Stimulated activated effector memory CD8-positive, alpha-beta T cell treated with anti-CD3 and anti-CD28 coated beads, Interleukin-12 subunit alpha, Interleukin-12 subunit beta, amount 100 ng/mL, for 72 hours (primary cell): ENCODE measurements around the gene SGIP1.

Experiments
- ATAC-seq: fragments of 150-1000 bp; cut with Tn5 transposase; 2 replicates; pipeline ENCODE4 v1.10.0; 2021
- DNase-seq, 2 donors: peaks; one replicate each; pipeline ENCODE4 v3.0.0; 2021 to 2022; ENCODE audit warnings: low spot score in 2 of 2
- H3K27ac Mint-ChIP-seq: one replicate; pipeline ENCODE4 v1.8.0; 2022; ENCODE audit warnings: mild to moderate bottlenecking, mixed read lengths
- H3K36me3 Mint-ChIP-seq: one replicate; pipeline ENCODE4 v1.8.0; 2022; ENCODE audit warnings: mild to moderate bottlenecking, mixed read lengths
- H3K4me1 Mint-ChIP-seq: one replicate; pipeline ENCODE4 v1.8.0; 2022; ENCODE audit warnings: mixed read lengths
- H3K4me3 Mint-ChIP-seq: one replicate; pipeline ENCODE4 v1.8.0; 2022; ENCODE audit warnings: mild to moderate bottlenecking, mixed read lengths
- H3K9me3 Mint-ChIP-seq: one replicate; pipeline ENCODE4 v1.8.0; 2022; ENCODE audit warnings: mixed read lengths

The SGIP1 gene

DNA sequence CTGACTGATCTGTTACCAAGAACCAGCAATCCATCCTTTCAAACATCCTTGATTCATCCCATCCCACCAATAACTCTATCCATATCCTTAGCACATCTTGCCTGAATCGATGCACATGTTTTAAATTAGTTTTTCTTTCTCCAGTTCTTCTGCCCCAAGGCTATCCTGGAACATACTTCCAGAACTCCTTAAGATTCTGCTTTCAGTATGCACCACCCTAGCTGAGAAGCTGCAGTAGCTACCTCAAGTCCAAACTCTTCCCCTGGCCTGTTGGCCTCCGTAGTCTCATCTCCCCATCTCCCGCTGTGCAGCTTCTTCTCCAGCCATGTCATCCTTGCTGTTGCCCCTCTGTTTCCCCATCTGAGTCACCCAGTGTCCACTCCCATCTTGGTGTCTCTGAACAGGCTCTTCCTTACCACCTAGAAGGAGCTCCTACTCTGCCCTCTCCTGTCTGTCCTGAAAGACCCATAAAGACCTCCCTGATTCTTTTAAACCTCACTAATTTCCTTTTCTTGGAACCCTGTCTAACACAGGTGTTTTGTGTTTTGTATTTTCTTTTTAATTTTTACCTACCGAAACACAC lies 108.0 kb downstream of the SGIP1 start:
- no peak for DNase-seq
- no peaks in the 10 kb centered on the region for H3K36me3 Mint-ChIP-seq
- ATAC-seq, result no peak
- no peaks in the 10 kb centered on the region for H3K9me3 Mint-ChIP-seq
- no peak overlapping the region for H3K27ac Mint-ChIP-seq
- no peaks in the 10 kb centered on the region for H3K4me1 Mint-ChIP-seq
- H3K4me3 Mint-ChIP-seq, result no peak overlapping the region

DNA sequence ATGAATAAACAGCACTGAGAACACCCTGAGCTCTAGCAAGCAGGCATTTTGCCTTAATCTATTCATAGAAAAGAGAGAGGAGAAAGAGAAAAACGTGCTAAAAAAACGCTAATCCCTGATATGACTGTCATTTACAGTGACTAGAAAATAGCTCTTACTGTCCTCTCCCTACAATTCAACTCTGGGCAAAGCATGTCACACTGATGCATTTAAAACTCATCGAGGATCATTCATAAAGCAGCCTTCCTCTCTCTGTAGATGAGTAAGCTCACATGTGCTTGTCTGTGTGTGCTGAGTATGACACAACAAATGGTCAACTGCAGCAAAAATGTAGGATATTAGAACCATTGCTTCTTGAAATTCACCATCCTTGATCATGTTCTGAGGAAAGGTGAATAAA lies 109.0 kb downstream of the SGIP1 start:
- Mint-ChIP-seq H3K4me1 (no peaks in the 10 kb centered on the region), H3K9me3 (no peaks in the 10 kb centered on the region), H3K4me3 (no peak overlapping the region), H3K36me3 (no peaks in the 10 kb centered on the region), H3K27ac (no peak overlapping the region)
- DNase-seq (no peak), ATAC-seq (peak; percentile 50)

DNA sequence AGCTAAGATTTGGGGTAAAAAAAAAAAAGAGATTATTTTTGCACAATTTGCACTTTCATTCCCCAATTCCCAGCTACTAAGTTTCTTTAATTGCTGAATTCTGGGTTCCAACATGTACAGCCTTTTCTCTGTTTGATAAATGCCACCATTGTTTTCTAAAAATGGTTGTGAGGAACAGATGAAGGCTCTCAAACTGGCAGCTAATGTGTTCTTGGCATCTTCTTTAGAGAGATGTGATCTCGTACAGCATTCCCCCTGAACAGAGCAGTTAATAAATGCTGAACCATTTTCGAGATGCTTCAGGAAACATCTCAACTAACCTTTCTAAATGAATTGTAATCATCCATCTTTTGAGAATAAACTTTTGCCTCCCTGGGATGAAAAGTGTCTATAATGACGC lies 110.4 kb downstream of the SGIP1 start:
- no peaks in the 10 kb centered on the region for H3K36me3 Mint-ChIP-seq
- H3K9me3 Mint-ChIP-seq, result no peaks in the 10 kb centered on the region
- no peaks in the 10 kb centered on the region for H3K4me1 Mint-ChIP-seq
- DNase-seq (no peak), ATAC-seq (no peak)
- no peak overlapping the region for H3K27ac Mint-ChIP-seq
- H3K4me3 Mint-ChIP-seq, result no peak overlapping the region

DNA sequence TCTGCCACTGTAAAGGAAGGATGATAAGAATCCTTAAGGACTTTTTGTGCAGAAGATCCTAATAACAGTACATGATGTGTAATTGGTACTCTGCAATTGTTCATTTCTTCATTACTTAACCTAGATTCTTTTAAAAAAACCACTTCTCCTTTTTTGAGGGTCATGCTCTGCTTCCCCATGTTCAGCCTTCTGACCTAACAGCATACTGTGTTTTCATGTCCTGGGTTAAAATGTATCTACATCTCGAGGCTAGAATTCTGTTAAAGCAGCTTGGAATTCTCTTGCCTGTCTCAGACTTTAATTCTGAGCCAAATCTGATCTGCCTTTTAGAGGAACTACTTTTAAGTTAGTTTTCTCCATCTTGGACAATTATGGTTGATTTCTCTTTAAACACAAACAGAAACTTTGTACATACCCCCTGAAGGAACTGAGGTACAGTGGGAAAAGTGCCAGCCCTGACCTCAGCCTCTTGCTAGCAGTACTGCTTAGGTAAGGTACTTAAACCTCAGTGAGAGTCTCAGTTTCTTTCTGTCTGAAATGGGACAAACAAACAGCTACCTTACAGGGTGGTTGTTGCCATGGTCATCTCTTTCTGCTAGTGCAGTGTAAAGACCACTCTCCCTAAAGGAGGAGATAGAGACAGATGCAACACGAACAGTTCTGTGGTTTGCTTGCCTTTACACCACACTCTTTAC lies 115.1 kb downstream of the SGIP1 start:
- Mint-ChIP-seq H3K4me3 (no peak overlapping the region), H3K36me3 (no peaks in the 10 kb centered on the region), H3K9me3 (no peaks in the 10 kb centered on the region), H3K27ac (no peak overlapping the region), H3K4me1 (no peaks in the 10 kb centered on the region)
- DNase-seq, result no peak
- no peak for ATAC-seq

DNA sequence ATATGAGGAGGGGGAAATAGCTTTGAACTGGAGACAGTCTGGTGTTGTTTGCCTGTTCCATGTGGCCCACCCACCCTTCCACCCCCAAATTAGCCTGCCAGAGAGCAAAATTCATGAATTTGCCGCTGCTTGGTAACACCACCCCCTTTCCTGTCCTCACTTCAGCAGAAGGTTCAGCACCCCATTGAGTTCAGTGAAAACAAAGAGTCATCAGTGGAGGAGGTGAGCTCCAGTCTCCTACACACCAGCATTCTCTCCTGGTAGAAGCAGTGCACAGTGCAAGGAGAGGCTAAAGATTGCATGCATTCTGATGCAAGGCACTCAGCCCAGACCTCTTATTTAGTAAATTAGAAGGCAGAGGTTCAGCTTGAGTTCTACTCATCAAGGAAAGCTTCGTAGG lies 118.6 kb downstream of the SGIP1 start:
- Mint-ChIP-seq H3K27ac (no peak overlapping the region), H3K4me3 (no peak overlapping the region), H3K4me1 (no peaks in the 10 kb centered on the region), H3K36me3 (no peaks in the 10 kb centered on the region), H3K9me3 (no peaks in the 10 kb centered on the region)
- no peak for DNase-seq
- ATAC-seq, result no peak

DNA sequence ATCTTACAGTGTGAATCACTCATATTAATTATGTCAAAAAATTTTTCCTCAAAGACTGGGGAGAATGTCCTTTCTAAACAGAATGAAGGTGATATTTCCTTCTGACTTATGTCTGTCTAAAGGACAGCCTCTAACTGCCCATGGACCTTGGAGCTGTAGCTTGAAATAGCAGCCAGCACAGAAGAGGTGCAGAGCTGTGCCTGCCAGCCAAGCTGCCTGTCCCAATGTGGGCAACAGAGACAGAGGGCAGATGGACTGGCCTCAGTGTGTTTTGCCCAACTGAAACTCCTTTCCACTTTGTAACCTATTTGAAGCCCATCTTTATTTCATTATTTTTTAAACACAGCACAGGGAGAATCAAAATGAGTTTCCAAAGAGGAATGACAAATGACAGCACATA lies 120.7 kb downstream of the SGIP1 start:
- H3K36me3 Mint-ChIP-seq, result no peaks in the 10 kb centered on the region
- no peak overlapping the region for H3K27ac Mint-ChIP-seq
- no peaks in the 10 kb centered on the region for H3K9me3 Mint-ChIP-seq
- no peak overlapping the region for H3K4me3 Mint-ChIP-seq
- no peak for ATAC-seq
- DNase-seq, result no peak
- H3K4me1 Mint-ChIP-seq, result no peaks in the 10 kb centered on the region

DNA sequence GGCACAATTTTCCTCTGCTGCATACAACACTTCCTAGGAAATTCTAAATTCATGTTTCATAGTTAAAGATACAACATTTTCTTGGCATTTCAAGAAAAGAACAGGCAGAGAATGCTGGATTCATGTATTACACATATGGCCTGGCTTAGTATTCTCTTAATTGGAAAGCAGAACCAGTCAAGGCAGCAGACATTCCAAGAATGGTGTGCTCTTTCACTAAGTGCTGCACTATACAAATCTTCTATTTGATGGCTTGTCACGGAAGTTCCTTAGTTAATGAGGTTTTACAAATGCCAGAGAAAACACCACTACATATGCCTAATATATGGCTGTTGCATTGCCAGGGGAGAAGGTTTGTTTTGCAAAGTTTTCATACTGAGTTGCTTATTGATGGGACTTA lies 137.5 kb downstream of the SGIP1 start:
- ATAC-seq, result no peak

DNA sequence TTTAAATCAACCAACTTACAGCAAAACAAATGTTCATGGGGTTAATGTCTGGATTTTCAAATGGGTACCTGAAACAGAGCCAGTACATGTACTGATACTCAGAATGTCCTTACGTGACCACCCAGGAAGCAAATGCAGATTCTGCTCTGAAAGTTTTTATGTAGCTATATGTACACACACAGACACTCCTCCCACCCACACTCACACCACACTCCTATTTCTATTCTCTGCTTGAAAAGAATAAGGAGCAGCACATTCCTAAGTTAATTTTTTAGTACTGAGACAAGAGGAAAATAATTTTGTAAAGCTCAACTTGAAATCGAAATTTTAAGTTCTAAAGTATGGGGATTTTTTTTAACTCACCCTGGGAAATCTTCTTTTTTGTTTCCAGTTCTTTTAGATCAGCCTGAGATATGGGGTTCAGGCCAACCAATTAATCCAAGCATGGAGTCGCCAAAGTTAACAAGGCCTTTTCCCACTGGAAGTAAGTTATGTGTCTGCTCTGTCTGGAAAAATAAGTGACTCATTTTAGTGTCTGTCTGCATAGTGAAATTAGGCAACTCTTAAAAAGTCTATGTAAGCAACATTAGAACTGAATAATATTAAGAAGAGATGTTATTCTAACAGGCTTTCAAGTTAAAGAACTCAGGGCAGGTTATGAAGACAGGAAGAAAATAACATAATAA lies 142.8 kb downstream of the SGIP1 start:
- no peak overlapping the region for H3K27ac Mint-ChIP-seq
- no peaks in the 10 kb centered on the region for H3K36me3 Mint-ChIP-seq
- no peaks in the 10 kb centered on the region for H3K4me1 Mint-ChIP-seq
- ATAC-seq (no peak), DNase-seq (no peak)
- no peak overlapping the region for H3K4me3 Mint-ChIP-seq
- no peaks in the 10 kb centered on the region for H3K9me3 Mint-ChIP-seq

More for the DNA sequence above, 137.5 kb downstream of the SGIP1 start:
- H3K9me3 Mint-ChIP-seq, result no peaks in the 10 kb centered on the region
- H3K36me3 Mint-ChIP-seq, result no peaks in the 10 kb centered on the region
- no peaks in the 10 kb centered on the region for H3K4me1 Mint-ChIP-seq
- no peak for DNase-seq
- H3K27ac Mint-ChIP-seq, result no peak overlapping the region
- no peak overlapping the region for H3K4me3 Mint-ChIP-seq

DNA sequence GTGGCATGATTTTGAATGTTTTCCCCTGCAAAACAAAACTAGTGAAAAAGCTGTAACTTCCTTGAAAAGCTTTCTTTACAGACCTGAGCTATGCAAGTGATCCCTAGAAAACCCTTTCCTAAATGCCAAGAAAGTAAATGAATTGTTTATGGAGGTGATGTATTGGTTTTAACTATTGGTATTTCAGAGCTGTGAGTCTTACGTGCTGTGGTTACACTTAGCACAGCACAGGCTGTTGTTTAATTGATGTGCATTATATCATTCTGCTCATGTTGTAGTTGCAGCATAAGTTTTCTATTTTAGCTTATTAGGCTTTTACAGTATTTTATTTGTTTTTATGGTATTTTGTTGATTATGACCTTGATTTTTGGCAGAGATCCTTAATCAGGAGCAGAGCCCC lies 144.2 kb downstream of the SGIP1 start:
- Mint-ChIP-seq H3K4me3 (no peak overlapping the region), H3K9me3 (no peaks in the 10 kb centered on the region), H3K27ac (no peak overlapping the region), H3K4me1 (no peaks in the 10 kb centered on the region), H3K36me3 (no peaks in the 10 kb centered on the region)
- ATAC-seq, result no peak
- DNase-seq, result no peak

DNA sequence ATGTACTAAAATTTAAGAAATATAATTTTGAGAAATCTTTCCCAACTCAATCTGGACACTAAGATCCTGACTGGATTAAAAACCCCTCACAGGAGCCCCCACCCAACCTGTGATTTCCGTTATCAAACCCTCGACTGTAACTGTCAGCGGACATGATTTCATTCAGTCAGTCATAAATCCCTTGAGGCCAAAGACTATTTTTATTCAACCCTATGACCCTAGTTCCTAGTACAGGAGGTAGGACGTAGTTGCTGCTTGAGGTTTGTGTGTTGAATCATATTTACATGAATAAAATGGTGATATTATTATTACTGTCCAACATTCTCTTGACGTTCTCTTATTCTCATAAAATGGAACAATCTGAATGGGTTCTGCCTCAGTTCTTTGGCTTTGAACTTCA lies 145.2 kb downstream of the SGIP1 start:
- H3K9me3 Mint-ChIP-seq, result no peaks in the 10 kb centered on the region

DNA sequence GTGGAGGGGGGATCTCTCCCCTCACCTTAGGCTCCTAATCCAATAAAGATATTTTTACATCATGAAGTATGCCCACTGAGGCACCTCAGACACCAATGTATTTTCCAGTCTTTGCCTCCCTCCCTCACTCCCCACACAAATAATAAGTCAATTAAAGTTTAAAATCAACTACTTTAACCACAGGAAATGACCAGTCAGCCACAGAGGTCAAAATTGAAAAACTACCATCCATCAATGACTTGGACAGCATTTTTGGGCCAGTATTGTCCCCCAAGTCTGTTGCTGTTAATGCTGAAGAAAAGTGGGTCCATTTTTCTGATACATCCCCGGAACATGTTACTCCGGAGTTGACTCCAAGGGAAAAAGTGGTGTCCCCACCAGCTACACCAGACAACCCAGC lies 147.7 kb downstream of the SGIP1 start:
- no peak overlapping the region for H3K27ac Mint-ChIP-seq
- H3K4me1 Mint-ChIP-seq, result no peaks in the 10 kb centered on the region
- no peaks in the 10 kb centered on the region for H3K9me3 Mint-ChIP-seq
- no peaks in the 10 kb centered on the region for H3K36me3 Mint-ChIP-seq
- H3K4me3 Mint-ChIP-seq, result no peak overlapping the region
- no peak for ATAC-seq
- DNase-seq, result no peak

More for the DNA sequence above, 145.2 kb downstream of the SGIP1 start:
- ATAC-seq (no peak), DNase-seq (no peak)
- Mint-ChIP-seq H3K4me3 (no peak overlapping the region), H3K4me1 (no peaks in the 10 kb centered on the region), H3K36me3 (no peaks in the 10 kb centered on the region), H3K27ac (no peak overlapping the region)

DNA sequence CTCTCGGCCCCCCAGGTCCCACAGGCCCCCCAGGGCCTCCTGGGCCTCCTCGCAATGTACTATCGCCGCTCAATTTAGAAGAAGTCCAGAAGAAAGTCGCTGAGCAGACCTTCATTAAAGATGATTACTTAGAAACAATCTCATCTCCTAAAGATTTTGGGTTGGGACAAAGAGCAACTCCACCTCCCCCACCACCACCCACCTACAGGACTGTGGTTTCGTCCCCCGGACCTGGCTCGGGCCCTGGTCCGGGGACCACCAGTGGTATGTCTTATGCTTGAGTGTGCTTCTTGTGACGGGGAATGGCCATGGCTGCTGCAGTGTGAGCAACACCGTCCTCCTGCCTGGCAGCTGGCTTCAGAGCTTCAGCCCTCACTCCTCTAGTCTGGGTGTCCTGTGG lies 148.2 kb downstream of the SGIP1 start:
- Mint-ChIP-seq H3K27ac (no peak overlapping the region), H3K4me3 (no peak overlapping the region), H3K36me3 (no peaks in the 10 kb centered on the region), H3K9me3 (no peaks in the 10 kb centered on the region), H3K4me1 (no peaks in the 10 kb centered on the region)
- DNase-seq, result no peak
- ATAC-seq, result peak; percentile 26

DNA sequence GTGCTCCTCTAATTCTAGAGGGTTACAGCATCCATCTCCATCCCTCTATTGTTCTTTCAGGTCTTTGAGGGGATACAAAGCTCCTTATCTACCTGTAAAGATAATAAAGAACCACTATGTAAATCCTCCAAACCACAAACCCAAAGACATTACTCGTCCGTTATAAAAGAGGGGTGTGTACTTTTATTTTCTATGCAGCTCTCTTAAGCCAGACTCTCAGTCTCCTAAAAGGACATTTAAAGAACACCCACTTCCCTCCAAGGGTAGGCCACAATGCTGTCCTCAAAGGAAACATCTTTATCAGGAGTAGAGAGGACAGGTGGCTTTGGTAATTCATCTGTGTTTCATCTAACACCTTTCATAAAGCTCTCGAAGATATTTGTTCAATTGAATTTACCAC lies 150.4 kb downstream of the SGIP1 start:
- Mint-ChIP-seq H3K36me3 (no peaks in the 10 kb centered on the region), H3K9me3 (no peaks in the 10 kb centered on the region), H3K27ac (no peak overlapping the region), H3K4me1 (no peaks in the 10 kb centered on the region), H3K4me3 (no peak overlapping the region)
- DNase-seq (no peak), ATAC-seq (no peak)

DNA sequence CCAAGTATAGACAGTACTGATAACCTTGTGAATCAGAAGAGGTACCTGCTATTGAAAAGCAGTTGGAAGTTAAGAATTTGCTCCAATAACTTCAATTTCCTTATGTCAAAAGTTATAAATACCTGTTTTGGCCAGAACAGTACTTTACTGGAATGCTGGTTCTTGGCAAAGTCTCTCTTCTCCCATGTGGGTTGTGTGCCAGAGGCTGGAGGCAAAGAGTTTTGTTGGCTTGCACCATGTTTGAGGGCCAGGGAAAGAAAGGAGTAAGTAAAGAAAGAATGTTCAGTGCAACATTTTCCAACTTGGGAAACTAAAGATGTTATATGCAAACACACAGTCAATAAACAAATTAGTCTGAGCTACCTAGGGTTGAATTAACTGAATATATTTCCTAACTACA lies 151.3 kb downstream of the SGIP1 start:
- H3K9me3 Mint-ChIP-seq, result no peaks in the 10 kb centered on the region
- H3K27ac Mint-ChIP-seq, result no peak overlapping the region
- no peaks in the 10 kb centered on the region for H3K4me1 Mint-ChIP-seq
- ATAC-seq, result no peak
- H3K36me3 Mint-ChIP-seq, result no peaks in the 10 kb centered on the region
- no peak for DNase-seq
- no peak overlapping the region for H3K4me3 Mint-ChIP-seq

DNA sequence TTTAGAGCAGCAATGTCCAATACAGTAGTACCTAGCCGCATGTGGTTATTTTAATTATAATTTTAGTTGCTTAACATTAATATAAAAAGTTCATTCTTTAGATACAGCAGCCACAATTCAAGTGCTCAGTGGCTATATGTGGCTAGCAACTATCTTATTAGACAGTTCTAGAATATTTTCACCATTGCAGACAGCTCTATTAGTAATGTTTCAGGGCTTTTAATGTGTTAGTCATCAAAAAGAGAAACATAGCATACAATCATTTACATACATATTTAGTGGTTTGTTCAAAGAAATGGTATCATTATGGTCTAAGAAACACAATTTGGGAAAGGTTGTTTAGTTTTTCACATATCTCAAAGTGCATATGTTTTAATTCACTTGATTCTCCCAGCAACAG lies 151.7 kb downstream of the SGIP1 start:
- Mint-ChIP-seq H3K9me3 (no peaks in the 10 kb centered on the region), H3K27ac (no peak overlapping the region), H3K4me3 (no peak overlapping the region), H3K4me1 (no peaks in the 10 kb centered on the region), H3K36me3 (no peaks in the 10 kb centered on the region)
- ATAC-seq (no peak), DNase-seq (no peak)

DNA sequence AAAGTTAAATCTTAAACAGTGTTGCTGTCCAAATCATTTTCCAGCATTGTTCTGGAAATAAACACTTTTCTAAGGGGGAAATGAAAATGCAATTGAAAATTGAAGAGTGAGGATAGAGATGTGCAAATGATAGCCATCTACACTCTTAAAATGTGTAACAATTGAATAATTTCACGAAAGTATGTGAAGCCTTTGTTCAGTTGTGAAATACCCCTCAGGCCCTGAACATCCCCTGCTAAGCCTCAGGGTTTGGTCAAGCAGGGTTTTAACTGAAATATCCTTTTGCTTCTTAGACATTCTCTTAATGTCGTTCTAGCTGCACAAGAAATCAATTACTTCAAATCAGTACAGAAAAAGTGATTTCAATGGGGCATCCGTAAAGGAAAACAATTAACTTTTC lies 152.5 kb downstream of the SGIP1 start:
- ATAC-seq (no peak), DNase-seq (no peak)
- no peak overlapping the region for H3K27ac Mint-ChIP-seq
- H3K4me1 Mint-ChIP-seq, result no peaks in the 10 kb centered on the region
- H3K4me3 Mint-ChIP-seq, result no peak overlapping the region
- no peaks in the 10 kb centered on the region for H3K9me3 Mint-ChIP-seq
- no peaks in the 10 kb centered on the region for H3K36me3 Mint-ChIP-seq
